HL-60 (cell line): Measurements from ENCODE around the gene BUD31.
A peak's percentile ranks its signal among the peaks of the same experiment; 100 is the strongest.

Experiments
- DNase-seq, 2 experiments: peaks; one replicate each; pipeline ENCODE4 v3.0.0-alpha.2; 2010 to 2020; ENCODE audit warnings: low read depth in 1 of 2, low spot score in 1 of 2
- H3K27ac ChIP-seq: fragments of 250-450 bp; sonication (Bioruptor Pico); replicated peaks from 2 replicates; pipeline ENCODE4 v1.5.1; 2020; ENCODE audit warnings: mild to moderate bottlenecking, moderate library complexity
- H3K27me3 ChIP-seq: fragments of 250-450 bp; sonication (Bioruptor Pico); 2 replicates; pipeline ENCODE4 v1.5.1; 2021; ENCODE audit warnings: mild to moderate bottlenecking, moderate library complexity; ENCODE audit not compliant: insufficient read depth, poor library complexity, severe bottlenecking
- H3K4me3 ChIP-seq: replicated peaks from 2 replicates; pipeline ENCODE4 v1.5.1; 2011; ENCODE audit warnings: mild to moderate bottlenecking, control low read depth, low read length; ENCODE audit not compliant: insufficient read depth
- GABPA ChIP-seq: IDR thresholded peaks from 2 replicates; pipeline ENCODE4 v1.6.1; 2012; ENCODE audit warnings: low read depth
- POLR2AphosphoS5 ChIP-seq: IDR thresholded peaks from 2 replicates; pipeline ENCODE4 v1.6.1; 2012; ENCODE audit warnings: low read depth
- REST ChIP-seq: IDR thresholded peaks from 2 replicates; pipeline ENCODE4 v1.6.1; 2012; ENCODE audit warnings: low read depth; ENCODE audit not compliant: insufficient replicate concordance
- SPI1 ChIP-seq: IDR thresholded peaks from 2 replicates; pipeline ENCODE4 v1.6.1; 2012; ENCODE audit warnings: low read depth, mild to moderate bottlenecking, borderline replicate concordance
- TF ChIP-seq, protein P1 (sequence below): IDR thresholded peaks from one replicate; pipeline ENCODE4 v1.5.1; 2011; ENCODE audit warnings: low read length, control low read depth, inconsistent platforms; ENCODE audit not compliant: insufficient read depth

Gene BUD31

GRCh38 chr7:99380823-99381663 is 27.7 kb upstream of the BUD31 start:
- no peaks in the 10 kb centered on the region for H3K27me3 ChIP-seq
- H3K4me3 ChIP-seq: peak overlapping the region; percentile 33
- TF ChIP-seq POLR2AphosphoS5: peak; percentile 39; the same call in 1 of the 2 replicates
- TF ChIP-seq, protein P1, sequence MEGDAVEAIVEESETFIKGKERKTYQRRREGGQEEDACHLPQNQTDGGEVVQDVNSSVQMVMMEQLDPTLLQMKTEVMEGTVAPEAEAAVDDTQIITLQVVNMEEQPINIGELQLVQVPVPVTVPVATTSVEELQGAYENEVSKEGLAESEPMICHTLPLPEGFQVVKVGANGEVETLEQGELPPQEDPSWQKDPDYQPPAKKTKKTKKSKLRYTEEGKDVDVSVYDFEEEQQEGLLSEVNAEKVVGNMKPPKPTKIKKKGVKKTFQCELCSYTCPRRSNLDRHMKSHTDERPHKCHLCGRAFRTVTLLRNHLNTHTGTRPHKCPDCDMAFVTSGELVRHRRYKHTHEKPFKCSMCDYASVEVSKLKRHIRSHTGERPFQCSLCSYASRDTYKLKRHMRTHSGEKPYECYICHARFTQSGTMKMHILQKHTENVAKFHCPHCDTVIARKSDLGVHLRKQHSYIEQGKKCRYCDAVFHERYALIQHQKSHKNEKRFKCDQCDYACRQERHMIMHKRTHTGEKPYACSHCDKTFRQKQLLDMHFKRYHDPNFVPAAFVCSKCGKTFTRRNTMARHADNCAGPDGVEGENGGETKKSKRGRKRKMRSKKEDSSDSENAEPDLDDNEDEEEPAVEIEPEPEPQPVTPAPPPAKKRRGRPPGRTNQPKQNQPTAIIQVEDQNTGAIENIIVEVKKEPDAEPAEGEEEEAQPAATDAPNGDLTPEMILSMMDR: no peak
- DNase-seq: peak in 1 of 2 experiments; percentile 52
- peak overlapping the region; percentile 86 for H3K27ac ChIP-seq

- peak overlapping the region; percentile 86 for H3K27ac ChIP-seq
- TF ChIP-seq REST: no peak
- TF ChIP-seq POLR2AphosphoS5: peak; percentile 23; the same call in 1 of the 2 replicates
- TF ChIP-seq, protein P1: no peak
- TF ChIP-seq SPI1: no peak
- no peak for TF ChIP-seq GABPA
- H3K4me3 ChIP-seq: no peak overlapping the region
- no peak for DNase-seq
- no peaks in the 10 kb centered on the region for H3K27me3 ChIP-seq
Measured at GRCh38 chr7:99381664-99382075, 27.1 kb upstream of the BUD31 start.

DNA sequence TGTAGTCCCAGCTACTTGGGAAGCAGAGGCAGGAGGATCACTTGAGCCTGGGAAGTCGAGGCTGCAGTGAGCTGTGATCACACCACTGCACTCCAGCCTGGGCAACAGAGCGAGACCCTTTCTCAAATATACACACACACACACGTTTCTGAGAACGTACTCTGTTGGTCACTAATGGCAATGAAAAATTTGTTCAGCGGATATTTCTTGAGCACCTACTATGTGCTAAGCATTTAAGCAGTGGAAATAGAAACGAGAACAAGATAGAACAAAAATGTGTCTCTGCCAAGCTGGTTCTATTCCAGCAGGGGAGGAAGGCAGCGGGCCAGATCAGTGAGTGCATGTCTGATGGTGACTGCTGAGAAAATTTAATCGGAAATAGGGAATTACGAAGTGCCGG is 25.6 kb upstream of the BUD31 start:
- TF ChIP-seq SPI1: no peak
- TF ChIP-seq REST: no peak
- TF ChIP-seq, protein P1: no peak
- no peak for TF ChIP-seq GABPA
- no peak for TF ChIP-seq POLR2AphosphoS5
- no peak for DNase-seq
- Histone ChIP-seq H3K27me3 (no peaks in the 10 kb centered on the region), H3K27ac (no peak overlapping the region), H3K4me3 (no peak overlapping the region)

DNA sequence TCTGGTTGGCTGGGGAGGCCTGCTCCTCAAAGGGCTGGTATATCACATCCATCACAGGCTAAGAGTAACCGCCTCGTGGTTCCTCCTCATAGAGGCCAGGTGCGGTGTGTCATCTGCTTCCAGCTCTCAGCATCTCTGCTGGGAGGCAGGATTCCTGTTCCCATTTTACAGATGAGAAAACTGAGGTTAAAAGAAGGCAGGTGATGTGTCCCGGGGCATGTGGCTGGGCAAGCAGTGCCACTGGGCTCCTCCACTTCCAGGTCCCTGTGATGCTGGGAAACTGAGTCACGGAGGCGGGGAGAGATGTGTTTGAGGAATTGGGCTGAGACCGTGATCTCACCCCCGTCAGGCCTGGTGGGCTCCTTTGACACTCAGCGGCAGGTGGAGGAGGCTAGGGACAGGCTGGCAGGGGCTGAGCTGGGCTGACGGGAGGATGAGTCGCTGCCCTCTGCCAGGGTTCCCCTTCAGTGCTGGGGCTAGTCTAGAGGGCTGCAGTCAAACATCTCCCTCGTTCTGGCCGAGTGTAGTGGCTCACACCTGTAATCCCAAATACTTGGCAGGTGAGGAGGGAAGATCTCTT is 24.9 kb upstream of the BUD31 start:
- no peaks in the 10 kb centered on the region for H3K27me3 ChIP-seq
- TF ChIP-seq REST (no peak), GABPA (no peak), POLR2AphosphoS5 (no peak), SPI1 (no peak)
- TF ChIP-seq, protein P1: no peak
- H3K4me3 ChIP-seq: no peak overlapping the region
- H3K27ac ChIP-seq: peak overlapping the region; percentile 25; the same call in 1 of the 2 replicates
- DNase-seq: no peak
